Cortex of kidney (tissue), 1 donor: ENCODE results near the gene CPVL.

ENCODE experiments used
- DNase-seq: peaks from one replicate; lab custom pipeline; 2025; lab: John Stamatoyannopoulos, UW

Gene CPVL

GRCh38 chr7:29146057-29146706, at the start of gene CPVL:
CPVL (minus strand) TSS chr7:29146537; CDS start chr7:29121061, 25,476 bp downstream.
- DNase-seq: no peak

DNA sequence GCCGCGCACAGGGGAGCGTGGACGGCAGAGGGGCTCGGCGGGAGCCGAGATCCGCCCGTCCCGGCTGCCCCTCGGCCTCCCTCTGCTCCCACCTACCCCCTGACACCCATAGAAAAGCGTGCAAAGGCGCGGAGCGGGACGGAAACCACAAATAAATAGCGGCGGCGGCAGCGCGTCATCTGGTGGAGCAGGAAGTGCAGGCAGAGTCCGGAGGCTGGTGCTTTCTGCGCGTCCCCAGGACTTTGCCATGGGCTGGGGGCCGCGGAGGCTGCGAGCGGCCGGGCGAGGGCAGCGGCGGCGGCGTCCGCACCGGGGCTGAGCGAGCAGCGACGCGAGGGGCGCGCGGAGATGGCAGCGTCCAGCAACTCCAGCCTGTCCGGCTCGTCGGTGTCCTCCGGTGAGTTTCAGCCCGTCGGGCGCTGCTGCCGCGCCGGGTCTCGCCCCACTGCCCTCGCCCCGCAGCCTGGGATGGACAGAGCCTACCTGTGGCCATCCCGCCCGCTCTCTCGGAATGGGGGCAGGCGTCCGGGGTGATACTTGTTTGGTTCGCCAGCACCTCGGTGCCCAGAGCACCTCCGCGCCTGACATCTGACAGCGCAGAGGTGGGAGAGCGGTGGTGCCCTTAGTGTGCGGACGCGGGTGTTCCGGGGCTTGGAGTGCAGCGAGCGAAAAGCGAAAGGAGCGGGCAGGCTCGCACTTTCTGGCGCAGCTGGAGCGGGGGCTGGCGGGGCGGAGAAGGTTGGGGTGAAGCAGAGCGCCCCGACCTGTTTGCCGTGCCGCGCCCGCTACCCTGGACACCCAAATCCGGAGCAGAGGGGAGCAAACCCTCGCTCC, 48.5 kb upstream of the CPVL start, which contains the start of gene CHN2:
Gene CHN2, plus strand, starts transcription at position 182 of the 834 bp plus-strand sequence.
- DNase-seq: no peak

GRCh38 chr7:29194206-29194593, 47.9 kb upstream of the CPVL start:
- no peak for DNase-seq

- no peak for DNase-seq
Observed at GRCh38 chr7:29193316-29194205, 47.2 kb upstream of the CPVL start.

DNA sequence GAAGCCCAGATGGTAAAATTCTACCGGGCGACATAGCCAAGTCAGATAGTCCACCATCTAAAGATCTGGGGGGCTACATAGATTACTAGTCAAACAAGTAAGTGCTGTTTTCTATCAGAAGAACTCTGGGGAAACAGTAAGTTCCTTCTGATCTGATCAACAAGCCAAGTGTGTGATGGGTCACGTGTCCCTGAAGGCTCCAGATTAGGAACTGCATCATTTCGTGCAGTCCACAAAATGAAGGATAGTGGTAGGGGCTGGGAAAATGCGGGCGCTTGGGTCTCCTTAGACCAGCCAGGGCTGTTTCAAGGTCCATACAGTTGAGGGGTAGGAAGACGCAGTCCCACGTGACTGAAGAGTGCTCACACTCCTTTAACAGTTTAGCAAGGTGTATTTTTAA, 46.5 kb upstream of the CPVL start:
- DNase-seq: no peak

- no peak for DNase-seq
Observed at GRCh38 chr7:29192323-29192722, 46.0 kb upstream of the CPVL start.

DNA sequence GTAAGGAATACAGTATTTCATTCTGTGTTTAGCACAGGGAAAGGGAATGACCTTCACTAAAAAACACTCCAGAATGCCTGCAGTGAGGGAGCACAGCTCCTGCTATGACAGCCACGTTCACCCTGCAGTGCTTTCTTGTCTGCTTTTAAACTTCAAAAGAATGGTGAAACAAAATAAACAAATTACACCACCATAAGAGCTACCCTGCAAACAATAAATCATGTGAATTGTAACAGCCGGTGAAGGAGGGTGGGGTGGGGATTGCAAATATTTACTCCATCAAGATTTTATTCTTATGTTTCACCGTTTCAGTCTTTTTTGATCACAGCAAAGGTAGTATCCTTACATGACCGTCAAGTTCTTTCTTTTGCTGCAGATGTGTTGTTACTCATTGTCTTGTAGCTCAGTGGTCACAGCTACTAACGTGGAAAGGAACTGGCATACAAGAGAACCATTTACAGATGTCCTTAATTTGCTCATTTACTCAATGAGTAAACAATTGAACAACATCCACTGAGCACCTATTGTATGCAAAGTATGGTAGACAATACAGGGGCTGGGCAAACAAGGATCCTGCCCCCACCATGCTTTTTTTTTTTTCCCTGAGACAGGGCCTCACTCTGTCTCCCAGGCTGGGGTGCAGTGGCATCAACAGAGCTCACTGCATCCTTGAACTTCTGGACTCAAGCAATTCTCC, 44.2 kb upstream of the CPVL start:
- DNase-seq: no peak

- no peak for DNase-seq
Observed at GRCh38 chr7:29189743-29190201, 43.4 kb upstream of the CPVL start.

DNA sequence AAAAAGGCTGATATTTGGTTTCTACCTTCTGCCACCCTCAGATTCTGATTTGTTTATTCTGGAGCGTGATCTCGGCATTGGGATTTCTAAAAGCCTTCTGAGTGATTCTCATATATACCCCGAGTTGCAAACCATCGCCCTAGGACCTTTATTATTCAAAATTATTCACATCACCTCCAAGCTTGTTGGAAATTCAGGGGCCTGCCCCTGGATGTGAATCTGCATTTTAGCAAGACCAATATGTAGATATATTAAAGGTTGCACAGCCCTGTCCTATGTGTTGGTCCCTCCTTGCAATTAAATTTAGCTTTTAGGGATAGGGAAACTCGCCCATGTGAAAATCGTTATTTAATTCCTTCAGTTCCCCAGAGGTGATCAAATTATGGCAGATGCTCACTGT, 39.3 kb upstream of the CPVL start:
- no peak for DNase-seq

GRCh38 chr7:29184599-29184998, 38.3 kb upstream of the CPVL start:
- no peak for DNase-seq

GRCh38 chr7:29179115-29179514, 32.8 kb upstream of the CPVL start:
- DNase-seq: no peak

DNA sequence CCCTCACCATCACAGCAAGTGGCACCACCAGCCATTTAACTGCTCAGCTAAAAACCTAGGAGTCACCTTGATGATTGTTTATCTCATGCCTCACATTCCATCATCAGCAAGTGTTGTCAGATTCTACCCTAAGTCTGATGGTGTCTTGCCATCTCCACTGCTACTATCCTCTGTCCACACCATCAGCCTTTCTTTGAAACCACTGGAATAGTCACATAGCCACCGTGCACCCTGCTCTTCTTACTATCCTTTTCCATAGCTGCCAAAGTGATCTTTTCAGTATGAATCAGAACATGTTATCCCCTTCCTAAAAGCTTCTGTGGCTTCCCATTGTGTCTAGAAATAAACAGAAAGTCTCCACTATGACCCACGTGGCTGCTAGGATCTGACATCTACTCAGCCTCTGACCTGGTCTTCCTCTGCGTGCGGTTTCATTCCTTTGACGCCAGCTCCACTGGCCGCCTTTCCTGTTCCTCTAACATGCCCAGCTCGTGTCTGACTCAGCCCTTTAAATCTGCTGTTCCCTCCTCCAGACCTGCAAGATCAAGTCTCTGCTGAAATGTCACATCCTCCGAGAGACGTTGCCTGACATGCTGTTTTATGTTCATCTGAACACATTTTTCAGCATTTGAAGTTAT, 31.7 kb upstream of the CPVL start:
- DNase-seq: no peak

GRCh38 chr7:29173458-29173857, 27.1 kb upstream of the CPVL start:
- DNase-seq: no peak

- DNase-seq: no peak
Observed at GRCh38 chr7:29170781-29171180, 24.4 kb upstream of the CPVL start.

DNA sequence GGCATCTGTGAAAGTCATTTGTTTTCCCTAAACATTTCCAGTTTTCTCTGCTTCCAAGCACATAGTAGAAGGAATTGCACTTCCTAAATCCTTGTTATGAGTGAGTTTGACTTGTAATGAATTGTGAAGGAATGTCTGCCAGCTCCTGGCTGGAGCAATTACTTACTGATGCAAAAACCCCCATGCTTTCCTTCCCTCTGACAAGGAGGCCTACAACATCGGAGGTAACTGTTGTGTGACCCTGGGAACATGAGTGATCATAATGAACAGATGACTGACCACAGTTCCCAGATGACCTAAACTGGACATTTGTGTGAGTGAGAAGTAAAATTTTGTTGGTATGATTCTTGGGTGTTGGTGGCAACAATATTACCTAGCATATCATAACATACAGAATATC, 21.4 kb upstream of the CPVL start:
- no peak for DNase-seq

DNA sequence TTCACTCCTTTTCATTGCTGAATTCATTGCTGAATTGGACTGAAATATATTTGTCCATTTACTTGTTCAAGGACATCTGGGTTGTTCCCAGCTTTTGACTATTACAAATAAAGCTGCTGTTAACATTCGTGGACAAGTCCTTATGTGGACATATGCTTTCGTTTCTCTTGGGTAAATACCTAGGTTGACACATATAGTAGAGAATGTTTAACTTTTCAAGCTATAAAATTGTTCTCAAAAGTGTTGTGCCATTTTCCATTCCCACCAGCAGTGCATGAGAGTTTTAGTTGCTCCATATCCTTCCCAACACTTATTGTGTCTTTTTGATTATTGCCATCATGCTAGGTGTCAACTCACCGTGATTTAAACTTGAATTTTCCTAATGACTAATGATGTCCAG, 17.5 kb upstream of the CPVL start:
- DNase-seq: no peak

DNA sequence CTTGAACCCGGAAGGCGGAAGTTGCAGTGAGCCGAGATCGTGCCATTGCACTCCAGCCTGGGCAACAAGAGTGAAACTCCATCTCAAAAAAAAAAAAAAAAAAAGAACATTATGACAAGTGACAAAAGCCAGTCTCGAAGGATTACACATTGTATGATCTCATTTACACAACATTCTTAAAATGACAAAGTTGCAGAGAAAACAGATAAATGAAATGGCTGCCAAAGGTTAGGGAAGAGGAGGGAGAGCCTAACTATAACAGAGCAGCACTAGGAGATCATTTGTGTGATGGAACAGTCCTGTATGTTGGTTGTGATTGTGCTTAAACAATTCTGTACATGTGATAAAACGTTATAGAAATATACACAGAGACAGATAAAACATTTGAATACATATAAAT, 16.2 kb upstream of the CPVL start:
- DNase-seq: no peak

GRCh38 chr7:29161231-29161630, 14.9 kb upstream of the CPVL start:
- no peak for DNase-seq

DNA sequence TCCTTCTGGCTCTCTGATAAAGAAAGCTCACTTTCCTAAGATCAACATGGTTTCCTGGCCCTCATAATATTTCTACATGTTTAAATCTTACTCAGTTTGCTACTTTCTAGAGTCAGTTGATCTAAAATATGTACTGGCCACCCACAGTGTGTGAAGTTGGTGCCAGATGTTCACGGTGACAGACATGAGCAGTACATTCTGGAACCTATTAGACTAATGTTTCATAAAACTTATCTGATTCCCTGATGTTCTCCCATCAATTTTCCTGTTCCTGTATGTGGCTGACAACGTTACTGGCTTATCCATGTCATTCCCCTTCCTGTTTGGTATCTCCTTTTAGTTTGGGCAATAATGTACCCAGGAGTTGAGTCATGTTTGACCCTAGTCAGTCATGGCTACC, 13.7 kb upstream of the CPVL start:
- DNase-seq: no peak

DNA sequence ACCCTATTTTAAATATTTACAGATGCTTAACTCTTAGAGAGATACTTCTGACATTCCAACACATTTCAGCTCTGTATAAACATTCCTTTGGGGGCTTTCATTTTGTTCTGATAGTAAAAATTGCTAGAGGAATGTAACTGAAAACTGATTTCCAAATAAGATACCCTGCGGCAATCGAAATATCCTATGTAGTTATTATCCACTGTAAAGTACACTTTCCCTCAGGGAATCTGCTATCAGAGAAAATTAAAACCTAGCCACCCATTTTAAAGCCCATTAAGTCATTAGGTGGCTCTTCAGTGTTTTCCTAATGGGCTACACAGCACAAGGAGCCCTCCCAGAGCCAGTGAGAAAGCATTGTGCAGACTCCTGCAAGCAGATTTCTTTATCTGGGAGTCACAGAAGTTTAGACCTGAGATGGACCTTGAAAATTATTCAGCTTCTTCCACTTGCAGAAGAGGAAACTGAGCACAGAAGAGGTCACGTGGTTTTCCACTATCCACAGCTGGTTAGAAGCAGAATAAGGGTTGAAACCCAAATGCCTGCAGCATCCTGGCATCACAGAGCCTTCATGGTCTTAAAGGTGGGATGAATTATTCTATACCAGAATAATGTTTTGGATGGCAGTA, 12.6 kb upstream of the CPVL start:
- DNase-seq: no peak

GRCh38 chr7:29156907-29157452, 10.6 kb upstream of the CPVL start:
- no peak for DNase-seq
